SK-N-SH treated with all-trans-retinoic acid at 6 μM for 48 hours (cell line): ENCODE data around the gene SPAG9.
"Not testable (repeated sequence)": the region's sequence is repeated elsewhere in the genome, so short reads cannot be mapped to it uniquely, and the experiment has no call there.

Experiments
- ATAC-seq: fragments of 200-7000 bp; cut with Tn5 transposase; 3 replicates; pipeline ENCODE4 v1.9.1; 2020; ENCODE audit warnings: mild to moderate bottlenecking, moderate library complexity
- ARNTL ChIP-seq: fragments of 450-650 bp; formaldehyde crosslinking; IDR thresholded peaks from 2 replicates; pipeline ENCODE4 v1.5.0; 2020; ENCODE audit warnings: low read depth, mild to moderate bottlenecking, moderate library complexity, borderline replicate concordance
- BACH2 ChIP-seq: fragments of 250-450 bp; sonication (Bioruptor Pico); IDR thresholded peaks from 2 replicates; pipeline ENCODE4 v1.9.0; 2021; ENCODE audit warnings: mild to moderate bottlenecking, borderline replicate concordance
- CSDC2 ChIP-seq: fragments of 250-450 bp; sonication (Bioruptor Pico); IDR thresholded peaks from 2 replicates; pipeline ENCODE4 v1.5.0; 2020; ENCODE audit warnings: mild to moderate bottlenecking, moderate library complexity
- ESRRG ChIP-seq: fragments of 250-450 bp; sonication (Bioruptor Pico); IDR thresholded peaks from 2 replicates; pipeline ENCODE4 v1.6.1; 2021; ENCODE audit warnings: mild to moderate bottlenecking
- GLIS3 ChIP-seq: fragments of 250-450 bp; sonication (Bioruptor Pico); IDR thresholded peaks from 2 replicates; pipeline ENCODE4 v1.5.0; 2020; ENCODE audit warnings: mild to moderate bottlenecking, moderate library complexity
- ISL1 ChIP-seq: fragments of 250-450 bp; sonication (Bioruptor Pico); IDR thresholded peaks from 2 replicates; pipeline ENCODE4 v2.1.2; 2022; ENCODE audit warnings: mild to moderate bottlenecking, moderate library complexity
- OSR1 ChIP-seq: fragments of 250-450 bp; sonication (Bioruptor Pico); IDR thresholded peaks from 2 replicates; pipeline ENCODE4 v1.8.0; 2022; ENCODE audit warnings: moderate library complexity, mild to moderate bottlenecking, inconsistent platforms
- PPARA ChIP-seq: fragments of 250-450 bp; sonication (Bioruptor Pico); IDR thresholded peaks from 2 replicates; pipeline ENCODE4 v1.5.0; 2020; ENCODE audit warnings: mild to moderate bottlenecking, borderline replicate concordance
- RARB ChIP-seq: fragments of 250-450 bp; sonication (Bioruptor Pico); IDR thresholded peaks from 2 replicates; pipeline ENCODE4 v1.8.0; 2021; ENCODE audit warnings: mild to moderate bottlenecking, moderate library complexity
- SNAI2 ChIP-seq: fragments of 250-450 bp; sonication (Bioruptor Pico); IDR thresholded peaks from 2 replicates; pipeline ENCODE4 v1.5.0; 2020; ENCODE audit warnings: mild to moderate bottlenecking, moderate library complexity
- TCF4 ChIP-seq: fragments of 250-450 bp; sonication (Bioruptor Pico); IDR thresholded peaks from 2 replicates; pipeline ENCODE4 v1.8.0; 2021; ENCODE audit warnings: mild to moderate bottlenecking, moderate library complexity, borderline replicate concordance
- ZFP3 ChIP-seq: fragments of 250-450 bp; sonication (Bioruptor Pico); IDR thresholded peaks from 2 replicates; pipeline ENCODE4 v1.5.0; 2020; ENCODE audit warnings: mild to moderate bottlenecking, moderate library complexity
- ZNF565 ChIP-seq: fragments of 450-650 bp; formaldehyde crosslinking; conservative IDR thresholded peaks from 2 replicates; pipeline ENCODE4 v1.5.0; 2020; ENCODE audit warnings: low read depth, mild to moderate bottlenecking, moderate library complexity
- ZNF70 ChIP-seq: fragments of 450-650 bp; formaldehyde crosslinking; IDR thresholded peaks from 2 replicates; pipeline ENCODE4 v1.5.0; 2020; ENCODE audit warnings: mild to moderate bottlenecking, moderate library complexity
- ZNF8 ChIP-seq: fragments of 450-650 bp; formaldehyde crosslinking; IDR thresholded peaks from 2 replicates; pipeline ENCODE4 v1.5.0; 2020; ENCODE audit warnings: mild to moderate bottlenecking, moderate library complexity
- TF ChIP-seq, protein P1 (sequence below): fragments of 250-450 bp; sonication (Bioruptor Pico); IDR thresholded peaks from 2 replicates; pipeline ENCODE4 v1.8.0; 2021; ENCODE audit warnings: low read depth, mild to moderate bottlenecking, moderate library complexity, borderline replicate concordance
- TF ChIP-seq, protein P2 (sequence below): fragments of 250-450 bp; sonication (Bioruptor Pico); IDR thresholded peaks from 2 replicates; pipeline ENCODE4 v1.8.0; 2020; ENCODE audit warnings: mild to moderate bottlenecking, moderate library complexity, borderline replicate concordance

Gene SPAG9

DNA sequence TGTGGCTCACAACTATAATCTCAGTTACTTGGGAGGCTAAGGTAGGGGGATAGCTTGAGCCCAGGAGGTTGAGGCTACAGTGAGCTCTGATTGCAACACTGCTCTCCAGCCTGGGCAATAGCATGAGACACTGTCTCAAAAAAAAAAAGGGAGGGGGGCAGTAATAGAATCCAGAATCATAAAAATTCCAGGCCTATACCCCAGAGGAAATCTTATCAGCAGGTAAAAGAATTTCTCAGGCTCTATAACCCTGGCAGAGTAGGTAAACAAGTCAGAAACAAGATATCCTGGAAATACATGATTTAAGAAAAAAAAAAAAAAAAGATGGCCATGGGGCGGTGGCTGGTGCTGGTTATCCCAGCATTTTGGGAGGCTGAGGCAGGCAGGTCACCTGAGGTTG is 12.9 kb downstream of the SPAG9 start:
- ATAC-seq = no peak
- TF ChIP-seq GLIS3 (CRISPR knock-in tag) (no peak), SNAI2 (CRISPR knock-in tag) (no peak), ZNF8 (CRISPR knock-in tag) (no peak), ZFP3 (CRISPR knock-in tag) (no peak), ISL1 (CRISPR knock-in tag) (no peak)
- TF ChIP-seq, protein P1, sequence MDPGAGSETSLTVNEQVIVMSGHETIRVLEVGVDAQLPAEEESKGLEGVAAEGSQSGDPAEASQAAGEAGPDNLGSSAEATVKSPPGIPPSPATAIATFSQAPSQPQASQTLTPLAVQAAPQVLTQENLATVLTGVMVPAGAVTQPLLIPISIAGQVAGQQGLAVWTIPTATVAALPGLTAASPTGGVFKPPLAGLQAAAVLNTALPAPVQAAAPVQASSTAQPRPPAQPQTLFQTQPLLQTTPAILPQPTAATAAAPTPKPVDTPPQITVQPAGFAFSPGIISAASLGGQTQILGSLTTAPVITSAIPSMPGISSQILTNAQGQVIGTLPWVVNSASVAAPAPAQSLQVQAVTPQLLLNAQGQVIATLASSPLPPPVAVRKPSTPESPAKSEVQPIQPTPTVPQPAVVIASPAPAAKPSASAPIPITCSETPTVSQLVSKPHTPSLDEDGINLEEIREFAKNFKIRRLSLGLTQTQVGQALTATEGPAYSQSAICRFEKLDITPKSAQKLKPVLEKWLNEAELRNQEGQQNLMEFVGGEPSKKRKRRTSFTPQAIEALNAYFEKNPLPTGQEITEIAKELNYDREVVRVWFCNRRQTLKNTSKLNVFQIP (CRISPR knock-in tag) = no peak

DNA sequence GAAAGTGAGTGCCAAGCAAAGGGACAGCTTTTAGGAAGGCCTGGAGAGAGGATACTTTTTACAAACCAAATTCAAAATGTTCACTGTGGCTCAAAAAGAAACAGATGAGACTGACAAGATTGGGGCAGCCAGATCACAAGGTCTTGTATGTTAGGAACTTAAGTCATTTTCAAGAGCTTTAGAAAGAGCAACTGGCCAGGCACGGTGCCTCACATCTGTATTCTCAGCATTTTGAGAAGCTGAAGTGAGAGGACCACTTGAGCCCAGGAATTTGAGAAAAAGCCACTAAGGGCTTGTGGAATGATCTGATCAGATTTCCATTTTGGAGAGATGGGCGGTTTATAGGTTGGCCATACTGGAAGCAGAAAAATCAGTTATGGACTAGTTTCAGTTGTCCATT is 17.2 kb downstream of the SPAG9 start:
- no peak for ATAC-seq
- TF ChIP-seq TCF4 (CRISPR knock-in tag) (no peak), OSR1 (CRISPR knock-in tag) (no peak), BACH2 (CRISPR knock-in tag) (no peak), ESRRG (no peak), ZNF8 (CRISPR knock-in tag) (no peak), SNAI2 (CRISPR knock-in tag) (no peak), RARB (no peak)
- TF ChIP-seq, protein P1 (CRISPR knock-in tag) = no peak

- no peak for ATAC-seq
- TF ChIP-seq, protein P2, sequence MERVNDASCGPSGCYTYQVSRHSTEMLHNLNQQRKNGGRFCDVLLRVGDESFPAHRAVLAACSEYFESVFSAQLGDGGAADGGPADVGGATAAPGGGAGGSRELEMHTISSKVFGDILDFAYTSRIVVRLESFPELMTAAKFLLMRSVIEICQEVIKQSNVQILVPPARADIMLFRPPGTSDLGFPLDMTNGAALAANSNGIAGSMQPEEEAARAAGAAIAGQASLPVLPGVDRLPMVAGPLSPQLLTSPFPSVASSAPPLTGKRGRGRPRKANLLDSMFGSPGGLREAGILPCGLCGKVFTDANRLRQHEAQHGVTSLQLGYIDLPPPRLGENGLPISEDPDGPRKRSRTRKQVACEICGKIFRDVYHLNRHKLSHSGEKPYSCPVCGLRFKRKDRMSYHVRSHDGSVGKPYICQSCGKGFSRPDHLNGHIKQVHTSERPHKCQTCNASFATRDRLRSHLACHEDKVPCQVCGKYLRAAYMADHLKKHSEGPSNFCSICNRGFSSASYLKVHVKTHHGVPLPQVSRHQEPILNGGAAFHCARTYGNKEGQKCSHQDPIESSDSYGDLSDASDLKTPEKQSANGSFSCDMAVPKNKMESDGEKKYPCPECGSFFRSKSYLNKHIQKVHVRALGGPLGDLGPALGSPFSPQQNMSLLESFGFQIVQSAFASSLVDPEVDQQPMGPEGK = no peak
- TF ChIP-seq TCF4 (CRISPR knock-in tag) (no peak), PPARA (CRISPR knock-in tag) (no peak), ARNTL (CRISPR knock-in tag) (no peak)
Observed at GRCh38 chr17:51103050-51103449, 17.6 kb downstream of the SPAG9 start.

- no peak for ATAC-seq
Observed at GRCh38 chr17:51097708-51098446, 22.8 kb downstream of the SPAG9 start.

GRCh38 chr17:51091635-51092034 is 29.0 kb downstream of the SPAG9 start:
- ATAC-seq = no peak; the same call in 2 of the 3 replicates
- TF ChIP-seq, protein P1 (CRISPR knock-in tag) = no peak
- TF ChIP-seq SNAI2 (CRISPR knock-in tag) (no peak), BACH2 (CRISPR knock-in tag) (no peak), ZNF565 (CRISPR knock-in tag) (no peak)
- TF ChIP-seq, all 23 proteins: peak for 0

More at GRCh38 chr17:51097708-51098446, 22.8 kb downstream of the SPAG9 start:
- TF ChIP-seq ESRRG (no peak), BACH2 (CRISPR knock-in tag) (no peak), ZNF70 (no peak), CSDC2 (no peak), ZNF565 (CRISPR knock-in tag) (no peak)
- TF ChIP-seq, protein P1 (CRISPR knock-in tag) = no peak

- not testable (repeated sequence) for ATAC-seq
Observed at GRCh38 chr17:51088868-51089267, 31.8 kb downstream of the SPAG9 start.
